Measurements from ENCODE around the gene NKX1-2. TPM values are rescaled to one million over a fixed set of nuclear protein-coding genes. Genes with fewer than 3 reads are reported as not detected.

Gene NKX1-2
- total and polyA plus RNA-seq, 2 of the 8 experiments (the other 6 are each of a cell fraction or from before 2014, with no cell fraction given), result 12.7 to 34.9 TPM

DNA sequence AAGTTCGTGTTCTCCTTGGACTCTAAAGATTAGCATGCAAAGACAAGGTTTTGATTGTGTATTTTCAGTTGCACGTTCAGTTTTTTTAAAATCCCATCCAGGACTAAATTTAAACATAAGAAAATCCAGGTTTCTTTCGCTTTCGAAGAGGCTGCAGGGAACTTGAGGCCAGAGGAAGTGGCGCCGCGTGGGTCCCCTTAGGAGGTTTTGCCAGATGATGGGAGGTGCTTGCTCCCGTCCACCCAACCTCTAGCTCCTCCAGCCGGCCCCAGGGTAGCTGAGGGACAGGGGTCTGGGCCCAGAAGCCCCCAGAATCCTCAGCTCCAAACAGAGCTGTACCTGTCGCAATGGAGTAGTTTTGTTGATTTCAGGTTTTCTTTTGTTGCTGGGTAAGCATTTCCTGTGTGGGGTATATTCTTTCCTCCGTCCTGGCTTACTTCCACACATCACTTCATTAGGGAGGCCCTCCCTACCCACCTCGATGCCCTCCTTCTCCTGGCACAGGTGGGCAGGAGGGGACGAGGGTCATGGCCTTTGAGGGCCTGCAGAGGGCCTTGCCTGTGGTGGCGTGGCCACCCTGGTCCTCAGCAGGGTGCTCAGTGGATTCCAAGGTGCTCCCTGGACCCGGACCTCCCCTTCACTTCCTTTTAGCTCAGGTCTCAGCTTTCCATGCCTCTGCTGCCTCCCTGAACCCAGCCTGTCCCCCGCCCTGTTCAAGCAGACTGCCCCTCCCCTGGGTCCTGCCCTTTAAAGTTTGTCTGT lies 44.4 kb upstream of the NKX1-2 start (continued):
- TF ChIP-seq HDAC6 (IDR thresholded peaks at IDR 0.05; ENCODE audit: low read depth, low read length) (no peak), CREB1 (IDR thresholded peaks at IDR 0.05) (no peak), JUN (IDR thresholded peaks at IDR 0.05; ENCODE audit: low read depth, low read length) (no peak)

All from H1 (cell line).